HG02588 (cell line): ENCODE results near the gene C1QTNF9.
"Not testable (repeated sequence)": the region's sequence is repeated elsewhere in the genome, so short reads cannot be mapped to it uniquely, and the experiment has no call there.

Experiments
- ATAC-seq: cut with Tn5 transposase; IDR thresholded peaks from one replicate; pipeline ENCODE4 v1.9.1; 2021; ENCODE audit warnings: mild to moderate bottlenecking, moderate library complexity; ENCODE audit not compliant: unreplicated experiment

The C1QTNF9 gene

DNA sequence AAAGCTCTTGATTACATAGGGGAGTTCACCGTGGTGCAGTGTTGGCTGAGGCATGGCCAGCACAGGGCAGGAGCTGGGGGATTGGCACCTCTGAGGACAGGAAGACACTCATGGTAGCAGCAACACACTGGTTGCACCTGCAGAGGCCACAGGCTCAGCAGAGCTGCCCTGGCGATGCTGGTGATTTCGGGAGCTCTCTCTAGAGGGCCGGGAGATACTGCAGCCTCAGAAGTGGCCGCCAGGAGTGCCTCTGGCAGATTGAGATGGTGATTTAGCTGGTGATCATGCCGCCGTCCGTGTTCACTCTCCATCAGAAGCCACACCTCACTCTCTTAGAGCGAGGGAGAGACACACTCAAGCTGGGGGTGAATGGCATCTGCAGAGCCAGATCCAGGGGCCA is 49.9 kb downstream of the C1QTNF9 start:
- not testable (repeated sequence) for ATAC-seq

DNA sequence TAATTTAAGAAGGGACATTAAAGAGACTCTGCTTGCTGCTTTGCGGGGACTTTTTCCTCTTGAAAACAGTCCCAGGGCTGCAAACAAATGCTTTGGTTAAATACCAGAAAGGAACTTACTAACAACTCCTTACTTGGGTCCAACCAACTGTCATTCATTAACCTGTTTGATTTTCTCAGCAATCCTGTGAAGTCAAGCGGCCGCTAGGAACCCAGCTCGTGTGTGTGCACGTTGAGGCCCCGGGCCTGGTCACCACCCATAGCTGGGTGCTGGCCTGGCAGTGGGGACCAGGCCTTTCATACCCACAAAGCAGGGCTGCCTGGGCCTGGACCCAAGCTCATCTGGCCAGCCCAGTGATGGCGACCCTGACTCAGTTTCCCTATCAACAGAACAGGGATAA is 50.7 kb downstream of the C1QTNF9 start:
- ATAC-seq = no peak

DNA sequence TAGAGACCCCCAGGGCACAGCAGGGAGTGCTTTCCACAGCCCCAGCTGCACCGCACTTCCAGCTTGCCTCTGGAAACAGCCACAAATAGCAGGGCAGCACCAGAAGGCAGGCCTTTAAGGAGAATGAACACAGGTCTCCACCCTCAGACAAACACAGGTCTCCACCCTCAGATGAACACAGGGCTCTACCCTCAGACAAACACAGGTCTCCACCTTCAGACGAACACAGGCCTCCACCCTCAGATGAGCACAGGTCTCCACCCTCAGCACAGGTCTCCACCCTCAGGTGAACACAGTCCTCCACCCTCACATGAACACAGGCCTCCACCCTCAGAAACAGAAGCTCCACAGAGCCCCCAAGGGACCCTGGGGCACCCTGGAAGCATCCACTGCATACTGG is 51.7 kb downstream of the C1QTNF9 start:
- ATAC-seq = no peak

DNA sequence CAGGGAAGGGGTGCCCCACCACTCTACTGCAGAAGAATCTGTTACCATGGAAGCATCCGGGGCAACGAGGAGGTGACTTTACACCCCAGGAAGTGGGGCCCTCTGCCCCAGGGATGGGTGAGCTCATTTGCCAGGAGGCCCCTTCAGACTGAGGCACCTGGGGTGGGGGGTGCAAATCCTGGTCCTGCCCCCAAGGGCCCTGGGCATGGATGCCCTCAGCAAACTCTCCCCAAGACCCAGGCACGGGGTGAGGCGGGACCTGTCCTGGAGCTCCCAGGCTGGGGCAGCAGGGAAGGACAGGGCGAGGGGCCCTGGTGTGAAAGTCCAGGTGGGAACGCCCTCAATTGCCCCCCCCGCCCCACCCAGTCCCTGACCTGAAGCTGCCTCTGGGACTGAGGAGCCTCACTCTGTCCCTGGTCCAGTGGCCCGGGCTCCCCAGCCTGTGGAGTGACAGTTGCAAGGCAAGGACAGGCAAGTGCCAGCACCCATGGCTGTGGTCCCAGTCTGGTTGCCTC is 52.5 kb downstream of the C1QTNF9 start:
- ATAC-seq = no peak

DNA sequence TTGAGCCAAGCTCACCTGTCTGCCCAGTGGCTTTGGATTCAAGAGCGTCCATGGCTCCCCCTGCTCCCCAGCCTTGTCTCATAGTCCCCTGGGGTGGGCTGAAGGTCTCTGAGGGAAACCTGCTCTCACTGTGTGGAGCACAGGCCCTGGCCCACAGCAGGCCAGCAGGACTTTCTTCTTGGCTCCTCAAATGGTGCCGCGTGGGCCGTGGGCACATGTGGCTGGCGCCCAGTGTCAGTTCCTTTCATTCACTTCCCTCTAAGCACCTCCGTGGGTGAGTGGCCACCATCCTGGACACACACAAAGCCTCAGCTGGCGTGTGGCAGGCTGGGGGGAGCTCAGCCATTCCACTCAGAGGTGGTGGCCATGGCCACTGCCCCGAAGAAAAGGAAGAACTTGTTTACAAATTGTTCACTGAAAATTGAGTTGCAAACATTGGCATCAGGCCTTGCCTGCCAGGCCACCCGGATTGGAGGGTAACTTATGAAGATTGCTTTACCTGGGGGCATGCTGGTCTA is 53.1 kb downstream of the C1QTNF9 start:
- ATAC-seq = no peak

DNA sequence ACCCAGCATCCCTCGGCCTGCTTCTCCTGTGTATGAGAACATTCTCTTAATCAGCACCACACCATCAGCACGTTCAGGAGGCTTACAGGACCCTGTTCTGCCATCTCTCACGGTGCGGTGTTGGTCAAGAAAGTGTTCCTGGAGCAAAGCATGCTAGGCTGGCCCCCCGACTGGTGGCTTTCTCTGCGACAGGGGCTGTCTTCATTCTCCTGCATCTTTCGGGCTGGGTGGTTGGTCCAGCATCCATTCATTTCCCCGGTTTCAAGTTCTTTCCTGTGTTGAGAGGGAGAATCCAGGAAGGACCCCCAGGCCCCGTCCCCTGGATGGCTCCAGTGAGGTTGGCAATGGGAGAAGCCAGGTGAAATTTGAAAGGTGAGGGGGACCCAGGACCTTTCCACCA is 55.8 kb downstream of the C1QTNF9 start:
- ATAC-seq = no peak

DNA sequence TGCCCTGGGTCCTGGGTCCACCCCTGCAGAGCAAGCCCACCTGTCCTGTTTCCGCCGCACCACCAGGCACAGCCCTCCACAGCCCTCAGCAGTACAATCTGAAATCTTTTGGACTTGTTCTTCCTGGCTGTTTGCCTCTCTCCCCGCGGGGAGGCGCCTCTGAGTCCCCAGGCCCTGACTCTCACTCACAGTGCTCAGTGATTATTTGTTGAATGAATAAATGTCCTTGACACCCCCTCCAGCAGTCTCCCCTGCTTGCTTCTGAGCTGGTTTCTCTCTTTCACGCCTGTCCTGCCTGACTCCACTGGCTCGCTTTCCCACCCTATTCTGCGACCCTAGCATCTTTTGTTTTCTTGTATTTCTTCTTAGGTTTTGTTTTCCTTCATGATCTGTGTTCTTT is 56.9 kb downstream of the C1QTNF9 start:
- ATAC-seq = not testable (repeated sequence)

DNA sequence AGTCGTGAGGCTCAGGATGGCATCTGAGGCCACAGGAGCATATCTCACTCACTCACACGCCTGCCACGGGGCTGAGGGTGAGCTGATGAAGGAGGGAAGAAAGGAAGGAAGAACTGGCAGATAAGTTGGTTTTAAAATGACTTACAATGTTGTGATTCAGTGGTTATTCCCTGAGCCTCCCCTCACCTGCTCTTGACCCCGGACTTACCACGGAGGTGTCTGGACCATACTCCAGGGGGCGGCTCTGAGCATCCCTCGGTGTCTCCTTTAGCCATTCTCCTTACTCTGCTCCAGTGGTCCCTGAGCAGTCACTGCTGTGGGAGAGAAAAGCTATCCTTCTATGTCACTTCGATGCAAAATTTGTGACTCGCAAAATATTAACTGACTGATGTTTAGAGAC is 61.9 kb downstream of the C1QTNF9 start:
- not testable (repeated sequence) for ATAC-seq
